Fibroblast of skin of right biceps (primary cell): ENCODE data around the gene OSTF1.

Experiments
- DNase-seq: peaks from one replicate; pipeline ENCODE4 v3.0.0-alpha.2; 2013

The OSTF1 gene

GRCh38 chr9:75168270-75169178 lies 80.2 kb downstream of the OSTF1 start:
- DNase-seq, result no peak

GRCh38 chr9:75169623-75170022 lies 81.3 kb downstream of the OSTF1 start:
- peak; percentile 52 for DNase-seq

- DNase-seq, result no peak
Observed at GRCh38 chr9:75170898-75171360, 82.6 kb downstream of the OSTF1 start.

- DNase-seq, result no peak
Observed at GRCh38 chr9:75175395-75175794, 87.1 kb downstream of the OSTF1 start.

DNA sequence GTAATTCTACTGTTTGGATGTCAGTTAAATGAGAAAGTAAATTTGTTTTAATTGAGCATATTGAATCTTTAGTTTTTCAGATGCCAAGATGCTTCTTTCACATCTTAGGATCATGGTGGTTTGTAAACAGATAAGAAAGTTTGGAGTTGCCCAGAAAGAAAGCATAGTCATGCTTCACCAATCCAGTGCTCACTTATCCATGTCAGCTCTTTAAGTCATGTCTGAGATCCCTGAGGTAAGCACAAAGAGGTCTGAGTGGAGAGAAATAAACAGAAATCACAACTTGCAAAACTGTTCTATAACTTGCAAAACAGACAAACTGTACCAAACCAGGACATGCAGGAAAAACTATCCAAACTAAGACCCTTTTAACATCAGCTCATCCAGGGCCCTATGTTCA lies 87.7 kb downstream of the OSTF1 start:
- DNase-seq, result no peak

- peak; percentile 30 for DNase-seq
Observed at GRCh38 chr9:75181750-75182149, 93.4 kb downstream of the OSTF1 start.

- DNase-seq, result no peak
Observed at GRCh38 chr9:75183306-75183705, 95.0 kb downstream of the OSTF1 start.

- DNase-seq, result peak; percentile 17
Observed at GRCh38 chr9:75184471-75184870, 96.2 kb downstream of the OSTF1 start.

- peak; percentile 31 for DNase-seq
Observed at GRCh38 chr9:75185585-75186170, 97.4 kb downstream of the OSTF1 start.

GRCh38 chr9:75186767-75187380 lies 98.6 kb downstream of the OSTF1 start:
- peak; percentile 15 for DNase-seq

GRCh38 chr9:75188756-75189155 lies 100.4 kb downstream of the OSTF1 start:
- DNase-seq, result peak; percentile 17

- no peak for DNase-seq
Observed at GRCh38 chr9:75190762-75191161, 102.4 kb downstream of the OSTF1 start.
